Measurements from ENCODE around the gene MMP24.
A peak's percentile ranks its signal among the peaks of the same experiment; 100 is the strongest.
"Not testable (repeated sequence)": the region's sequence is repeated elsewhere in the genome, so short reads cannot be mapped to it uniquely, and the experiment has no call there.

Gene MMP24

GRCh38 chr20:35226126-35226883 is at the start of gene MMP24:
Gene MMP24 (plus strand): TSS chr20:35226690. CDS start chr20:35226739, 49 bp downstream.
- H3K27me3 ChIP-seq (ENCODE audit: low read depth), result peaks cover 4% of the 10 kb centered on the region
- peak within 1 kb of the TSS; percentile 14 for H3K4me3 ChIP-seq
- DNase-seq (ENCODE audit: low spot score in 2 of 2), result peak in 1 of 2 experiments; percentile 19
- H3K4me1 ChIP-seq, result no peaks in the 10 kb centered on the region; the same call in 1 of the 2 replicates
- H3K9me3 ChIP-seq, result no peaks in the 10 kb centered on the region
- H3K36me3 ChIP-seq (replicated peaks), result no peaks in the 10 kb centered on the region
- in situ Hi-C loops (cut with MboI; ENCODE audit: low sequenced_read_pairs), result no loop called here

DNA sequence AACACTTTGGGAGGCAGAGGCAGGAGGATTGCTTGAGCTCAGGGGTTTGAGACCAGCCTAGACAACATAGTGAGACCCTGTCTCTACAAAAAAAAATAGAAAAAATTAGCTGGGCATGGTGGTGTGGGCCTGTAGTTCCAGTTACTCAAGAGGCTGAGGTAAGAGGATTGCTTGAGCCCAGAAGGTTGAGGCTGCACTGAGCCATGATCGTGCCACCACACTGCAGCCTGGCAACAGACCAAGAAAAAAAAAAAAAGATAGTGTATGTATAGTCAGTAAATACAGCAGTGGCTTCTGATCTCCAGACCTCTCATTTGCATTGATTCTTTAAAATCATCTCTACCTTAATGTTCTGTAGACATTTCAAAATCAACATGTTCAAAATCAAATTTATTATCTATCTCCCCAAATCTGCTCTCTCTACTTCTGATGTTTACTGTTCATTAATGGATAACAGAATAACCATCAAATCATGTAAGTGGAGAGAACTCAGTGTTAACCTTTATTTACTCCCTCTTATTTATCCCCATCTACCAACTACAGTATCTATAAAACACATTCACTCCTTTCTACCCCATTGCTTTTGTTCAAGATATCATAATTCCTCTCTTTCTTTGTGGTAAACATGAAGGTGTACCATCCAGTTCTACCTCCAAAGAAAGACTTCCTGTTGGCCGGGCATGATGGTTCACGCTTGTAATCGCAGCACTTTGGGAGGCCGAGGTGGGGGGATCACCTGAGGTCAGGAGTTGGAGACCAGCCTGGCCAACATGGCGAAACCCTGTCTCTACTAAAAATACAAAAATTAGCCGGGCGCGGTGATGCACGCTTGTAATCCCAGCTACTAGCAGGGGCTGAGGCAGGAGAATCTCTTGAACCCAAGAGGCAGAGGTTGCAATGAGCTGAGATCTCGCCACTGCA is 46.9 kb upstream of the MMP24 start:
- Histone ChIP-seq H3K9me3 (no peaks in the 10 kb centered on the region), H3K4me3 (no peak overlapping the region), H3K36me3 (replicated peaks) (no peaks in the 10 kb centered on the region; the same call in 1 of the 2 replicates), H3K27me3 (ENCODE audit: low read depth) (no peaks in the 10 kb centered on the region), H3K4me1 (no peaks in the 10 kb centered on the region)
- DNase-seq (ENCODE audit: low spot score in 2 of 2), result no peak
- in situ Hi-C loops (cut with MboI; ENCODE audit: low sequenced_read_pairs), result no loop called here

DNA sequence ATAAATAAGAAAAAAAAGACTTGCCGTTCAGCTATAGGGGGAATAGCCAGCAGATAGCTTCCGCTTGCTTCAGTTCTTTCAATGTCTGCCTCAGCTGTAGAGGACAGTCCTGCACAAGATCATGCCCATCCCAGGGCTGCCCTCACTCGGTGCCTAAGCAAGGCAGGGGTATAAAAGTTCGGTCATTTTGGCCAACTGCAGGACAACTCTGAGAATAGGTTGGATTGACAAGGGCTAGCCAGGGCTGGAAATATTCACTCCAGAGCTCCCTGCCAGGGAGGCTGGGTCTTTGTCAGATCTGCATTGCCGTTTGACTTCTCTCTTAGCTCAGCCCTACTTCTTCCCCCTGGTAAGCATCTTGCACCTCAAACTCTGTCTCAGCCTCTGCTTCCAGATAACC is 46.2 kb upstream of the MMP24 start:
- H3K36me3 ChIP-seq (replicated peaks), result no peaks in the 10 kb centered on the region; the same call in 1 of the 2 replicates
- H3K4me1 ChIP-seq, result no peaks in the 10 kb centered on the region
- in situ Hi-C loops (cut with MboI; ENCODE audit: low sequenced_read_pairs), result no loop called here
- no peak for DNase-seq (ENCODE audit: low spot score in 2 of 2)
- no peaks in the 10 kb centered on the region for H3K27me3 ChIP-seq (ENCODE audit: low read depth)
- H3K9me3 ChIP-seq, result no peaks in the 10 kb centered on the region
- H3K4me3 ChIP-seq, result no peak overlapping the region

GRCh38 chr20:35181731-35182130 is 44.8 kb upstream of the MMP24 start:
- in situ Hi-C loops (cut with MboI; ENCODE audit: low sequenced_read_pairs), result no loop called here
- Histone ChIP-seq H3K9me3 (no peaks in the 10 kb centered on the region), H3K27me3 (ENCODE audit: low read depth) (no peaks in the 10 kb centered on the region), H3K4me1 (no peaks in the 10 kb centered on the region), H3K36me3 (replicated peaks) (no peaks in the 10 kb centered on the region; the same call in 1 of the 2 replicates), H3K4me3 (no peak overlapping the region)
- no peak for DNase-seq (ENCODE audit: low spot score in 2 of 2)

DNA sequence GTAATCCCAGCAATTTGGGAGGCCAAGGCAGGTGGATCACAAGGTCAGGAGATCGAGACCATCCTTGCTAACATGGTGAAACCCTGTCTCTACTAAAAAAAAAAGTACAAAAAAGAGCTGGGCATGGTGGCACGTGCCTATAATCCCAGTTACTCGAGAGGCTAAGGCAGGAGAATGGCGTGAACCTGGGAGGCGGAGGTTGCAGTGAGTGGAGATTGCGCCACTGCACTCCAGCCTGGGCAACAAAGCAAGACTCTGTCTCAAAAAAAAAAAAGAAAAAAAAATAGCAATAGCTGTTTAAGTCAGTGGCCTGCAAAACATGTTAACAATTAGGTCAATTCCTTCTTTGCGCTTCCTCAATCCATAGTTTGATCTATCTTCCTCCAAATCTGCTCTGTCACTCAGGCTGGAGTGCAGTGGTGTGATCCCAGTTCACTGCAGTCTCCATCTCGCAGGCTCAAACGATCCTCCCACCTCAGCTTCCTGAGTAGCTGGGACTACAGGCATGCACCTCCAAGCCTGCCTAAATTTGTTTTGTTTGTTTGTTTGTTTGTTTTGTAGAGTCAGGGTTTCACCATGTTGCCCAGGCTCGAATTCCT is 39.7 kb upstream of the MMP24 start:
- H3K36me3 ChIP-seq (replicated peaks); H3K27me3 ChIP-seq (ENCODE audit: low read depth); DNase-seq (ENCODE audit: low spot score in 2 of 2); H3K9me3 ChIP-seq; H3K4me3 ChIP-seq; in situ Hi-C loops (cut with MboI; ENCODE audit: low sequenced_read_pairs); H3K4me1 ChIP-seq: not testable (repeated sequence)

DNA sequence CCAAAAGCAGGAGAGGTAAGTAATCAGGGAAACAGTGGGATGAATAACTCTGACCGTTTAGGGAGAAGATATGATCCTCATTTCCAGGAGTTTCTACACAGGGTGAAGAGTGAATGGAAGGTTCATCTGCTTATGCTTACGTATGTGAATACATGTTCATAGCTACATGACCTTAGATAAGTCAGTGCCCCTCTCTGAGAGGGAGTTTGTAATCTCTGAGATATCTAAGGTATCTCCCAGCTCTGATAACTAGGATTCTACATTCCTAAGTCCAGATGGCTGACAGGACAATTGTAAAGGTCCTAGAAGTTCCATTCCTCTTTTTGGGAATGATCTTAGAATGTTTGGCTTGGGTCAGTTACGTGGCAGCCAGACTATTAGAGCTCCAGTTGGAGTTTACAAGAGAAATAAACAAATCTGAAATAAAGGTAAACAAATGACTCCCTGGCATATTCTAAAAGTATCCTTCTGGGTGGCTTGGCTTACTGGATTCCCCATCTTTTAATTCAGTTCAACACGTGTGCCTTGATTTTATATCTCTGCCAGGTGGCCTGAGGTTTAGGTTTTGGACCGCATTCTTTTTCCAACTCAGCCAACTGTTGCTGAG is 38.8 kb upstream of the MMP24 start:
- Histone ChIP-seq H3K27me3 (ENCODE audit: low read depth) (no peaks in the 10 kb centered on the region), H3K4me1 (no peaks in the 10 kb centered on the region), H3K4me3 (no peak overlapping the region), H3K9me3 (no peaks in the 10 kb centered on the region), H3K36me3 (replicated peaks) (no peaks in the 10 kb centered on the region)
- no peak for DNase-seq (ENCODE audit: low spot score in 2 of 2)
- in situ Hi-C loops (cut with MboI; ENCODE audit: low sequenced_read_pairs), result no loop called here

DNA sequence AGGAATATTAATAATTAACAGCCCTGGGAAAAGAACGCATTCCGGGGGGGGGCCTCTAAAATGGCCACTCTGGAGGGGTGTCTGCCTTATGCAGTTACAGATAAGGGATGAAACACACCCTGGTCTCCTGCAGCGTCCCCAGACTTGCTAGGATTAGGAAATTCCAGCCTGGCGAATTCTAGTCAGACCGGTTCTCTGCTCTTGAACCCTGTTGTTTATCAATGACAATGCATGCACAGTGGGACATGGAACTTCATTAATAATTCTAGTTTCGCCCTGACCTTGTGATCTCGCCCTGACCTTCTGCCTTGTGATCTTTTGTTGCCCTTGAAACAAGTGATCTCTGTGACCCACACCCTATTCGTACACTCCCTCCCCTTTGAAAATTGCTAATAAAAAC is 37.3 kb upstream of the MMP24 start:
- DNase-seq (ENCODE audit: low spot score in 2 of 2); in situ Hi-C loops (cut with MboI; ENCODE audit: low sequenced_read_pairs); H3K9me3 ChIP-seq: not testable (repeated sequence)

DNA sequence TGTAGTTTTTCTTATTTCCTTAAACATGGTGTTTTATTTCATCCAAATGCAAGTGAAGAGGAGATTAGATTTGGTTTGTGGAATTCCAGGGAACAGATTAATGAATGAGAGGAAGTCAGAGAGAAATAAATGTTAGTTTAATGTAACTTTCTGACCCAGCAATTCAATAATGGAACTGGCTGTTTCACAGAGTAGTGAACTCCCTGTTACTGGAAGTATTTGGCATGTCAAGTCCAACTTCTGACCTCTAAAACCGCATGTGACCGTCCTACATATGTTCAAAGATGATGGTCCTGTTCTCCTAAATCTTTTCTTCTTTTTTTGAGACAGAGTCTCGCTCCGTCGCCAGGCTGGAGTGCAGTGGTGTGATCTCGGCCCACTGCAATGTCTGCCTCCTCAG is 35.9 kb upstream of the MMP24 start:
- no peaks in the 10 kb centered on the region for H3K36me3 ChIP-seq (replicated peaks)
- H3K4me1 ChIP-seq, result peaks cover 5% of the 10 kb centered on the region
- no peaks in the 10 kb centered on the region for H3K9me3 ChIP-seq
- in situ Hi-C loops (cut with MboI; ENCODE audit: low sequenced_read_pairs), result no loop called here
- no peaks in the 10 kb centered on the region for H3K27me3 ChIP-seq (ENCODE audit: low read depth)
- no peak for DNase-seq (ENCODE audit: low spot score in 2 of 2)
- H3K4me3 ChIP-seq, result no peak overlapping the region

More for the DNA sequence above, 37.3 kb upstream of the MMP24 start:
- not testable (repeated sequence) for H3K4me3 ChIP-seq; H3K27me3 ChIP-seq (ENCODE audit: low read depth); H3K36me3 ChIP-seq (replicated peaks); H3K4me1 ChIP-seq

DNA sequence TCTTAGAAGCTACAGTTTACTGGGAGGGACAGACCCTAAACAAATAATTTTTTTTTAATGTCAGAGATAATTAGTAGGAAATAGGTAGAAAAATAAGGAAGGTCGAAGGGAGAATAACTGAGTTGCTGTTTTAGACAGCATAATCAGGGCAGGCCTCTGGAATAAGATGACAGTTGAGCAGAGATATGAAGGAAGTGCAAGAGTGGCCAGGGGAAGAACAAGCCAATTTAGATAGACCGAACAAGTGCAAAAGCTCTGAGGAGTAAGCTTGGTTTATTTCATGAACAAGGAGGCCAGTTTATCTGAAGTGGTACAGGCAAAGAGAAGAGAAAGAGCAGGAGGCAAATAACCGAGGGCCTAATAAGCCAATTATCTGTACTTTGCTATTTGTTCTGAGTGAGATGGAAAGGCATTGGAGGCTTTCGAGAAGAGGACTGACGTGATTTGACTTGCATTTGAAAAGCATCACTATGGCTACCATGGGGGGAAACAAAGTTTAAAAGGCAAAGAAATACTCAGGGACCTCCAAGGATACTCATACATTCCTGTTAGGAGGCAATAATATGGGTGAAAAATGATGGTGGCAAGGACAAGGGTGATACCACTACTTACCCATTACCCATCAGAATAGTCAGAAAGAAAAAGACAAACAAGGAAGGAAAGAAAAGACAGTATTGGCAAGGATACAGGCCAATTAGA is 34.9 kb upstream of the MMP24 start:
- no peaks in the 10 kb centered on the region for H3K36me3 ChIP-seq (replicated peaks)
- in situ Hi-C loops (cut with MboI; ENCODE audit: low sequenced_read_pairs), result no loop called here
- no peak for DNase-seq (ENCODE audit: low spot score in 2 of 2)

DNA sequence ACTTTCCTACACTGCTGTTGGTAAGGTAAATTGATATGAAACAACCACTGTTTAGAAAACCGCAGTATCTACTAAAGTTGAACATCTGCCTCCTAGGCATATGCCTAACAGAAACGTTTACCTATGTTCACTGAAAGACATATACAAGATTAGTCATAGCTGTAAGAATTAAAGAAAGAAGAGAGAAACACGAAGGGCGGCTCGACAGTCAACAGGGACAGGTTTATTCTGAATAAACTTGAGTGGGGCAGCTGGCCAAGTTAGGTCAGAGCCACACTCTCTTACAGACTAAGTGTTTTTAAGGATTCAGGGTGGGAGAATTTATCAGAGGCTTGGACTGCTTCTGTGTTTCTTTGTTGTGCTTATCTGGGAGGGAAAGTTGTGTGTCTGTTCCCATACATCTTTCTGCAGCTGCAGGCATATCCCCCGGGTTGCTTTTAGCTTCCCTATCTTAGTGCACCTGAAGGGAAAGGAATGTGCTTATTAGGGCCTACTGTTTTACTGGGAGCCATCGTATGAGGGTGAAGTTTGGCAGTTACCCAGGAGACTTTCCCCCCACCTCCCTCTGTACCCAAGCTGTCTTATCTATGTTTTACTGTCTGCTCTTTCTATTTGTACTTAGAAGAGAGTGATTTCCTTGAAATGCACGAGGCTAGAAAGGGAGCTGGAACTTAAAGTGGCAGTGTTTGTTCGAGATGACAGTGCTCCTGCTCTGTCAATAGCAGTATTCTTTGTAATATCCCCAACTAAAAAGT is 34.2 kb upstream of the MMP24 start:
- no peak overlapping the region for H3K4me3 ChIP-seq
- H3K27me3 ChIP-seq (ENCODE audit: low read depth), result no peaks in the 10 kb centered on the region
- H3K9me3 ChIP-seq, result 0 out of 2 replicates have a peak, but pooled peaks cover 6% of the 10 kb centered on the region
- H3K4me1 ChIP-seq, result peaks cover 5% of the 10 kb centered on the region
- DNase-seq (ENCODE audit: low spot score in 2 of 2), result no peak
- in situ Hi-C loops (cut with MboI; ENCODE audit: low sequenced_read_pairs), result no loop called here
- no peaks in the 10 kb centered on the region for H3K36me3 ChIP-seq (replicated peaks)

More for the DNA sequence above, 34.9 kb upstream of the MMP24 start:
- no peak overlapping the region for H3K4me3 ChIP-seq
- peaks cover 5% of the 10 kb centered on the region for H3K4me1 ChIP-seq
- no peaks in the 10 kb centered on the region for H3K9me3 ChIP-seq
- H3K27me3 ChIP-seq (ENCODE audit: low read depth), result no peaks in the 10 kb centered on the region

DNA sequence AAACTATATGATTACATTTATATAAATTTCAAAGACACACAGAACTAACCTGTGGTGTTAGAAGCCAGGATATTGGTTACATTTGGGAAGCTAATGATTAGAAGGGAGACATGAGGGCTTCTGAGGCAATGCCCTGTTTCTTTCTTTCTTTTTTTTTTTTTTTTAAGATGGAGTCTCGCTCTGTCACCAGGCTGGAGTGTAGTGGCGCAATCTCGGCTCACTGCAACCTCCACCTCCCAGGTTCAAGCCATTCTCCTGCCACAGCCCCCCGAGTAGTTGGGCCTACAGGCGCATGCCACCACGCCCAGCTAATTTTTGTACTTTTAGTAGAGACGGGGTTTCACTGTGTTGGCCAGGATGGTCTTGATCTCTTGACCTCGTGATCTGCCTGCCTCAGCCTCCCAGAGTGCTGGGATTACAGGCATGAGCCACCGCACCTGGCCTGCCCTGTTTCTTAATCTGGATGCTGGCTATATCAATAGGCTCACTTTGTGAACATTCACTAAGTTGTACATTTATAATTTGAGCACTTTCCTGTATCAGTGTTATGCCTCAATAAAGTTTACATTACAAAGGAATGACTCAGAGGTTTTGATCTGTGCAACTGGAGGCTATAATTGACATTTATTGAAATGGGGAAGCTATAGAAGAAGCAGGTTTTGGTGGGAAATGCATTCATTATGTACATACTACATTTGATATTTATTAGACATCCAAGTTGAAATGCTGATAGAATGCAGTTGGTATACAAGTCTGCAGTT is 33.3 kb upstream of the MMP24 start:
- H3K4me3 ChIP-seq; H3K4me1 ChIP-seq; in situ Hi-C loops (cut with MboI; ENCODE audit: low sequenced_read_pairs); H3K9me3 ChIP-seq; H3K27me3 ChIP-seq (ENCODE audit: low read depth); H3K36me3 ChIP-seq (replicated peaks): not testable (repeated sequence)
- peak in 1 of 2 experiments; percentile 22 for DNase-seq (ENCODE audit: low spot score in 2 of 2)

- no peaks in the 10 kb centered on the region for H3K36me3 ChIP-seq (replicated peaks)
- H3K4me3 ChIP-seq, result no peak overlapping the region
- H3K9me3 ChIP-seq, result peaks cover 12% of the 10 kb centered on the region
- peaks cover 5% of the 10 kb centered on the region for H3K4me1 ChIP-seq
- H3K27me3 ChIP-seq (ENCODE audit: low read depth), result no peaks in the 10 kb centered on the region
- DNase-seq (ENCODE audit: low spot score in 2 of 2), result no peak
- in situ Hi-C loops (cut with MboI; ENCODE audit: low sequenced_read_pairs), result no loop called here
Observed at GRCh38 chr20:35196313-35196712, 30.2 kb upstream of the MMP24 start.
